GM12891 (cell line): ENCODE measurements around the gene KCNK4.
A peak's percentile ranks its signal among the peaks of the same experiment; 100 is the strongest.
"Not testable (repeated sequence)": the region's sequence is repeated elsewhere in the genome, so short reads cannot be mapped to it uniquely, and the experiment has no call there.

Experiments used
- DNase-seq: peaks from one replicate; pipeline ENCODE4 v3.0.0; 2011; ENCODE audit warnings: low spot score; ENCODE audit not compliant: insufficient read length
- FAIRE-seq: peaks from 2 replicates; lab custom pipeline; 2011; peaks lifted over from hg19 to GRCh38; lab: Jason Lieb, UNC
- PAX5 ChIP-seq: IDR thresholded peaks from 2 replicates; pipeline ENCODE4 v1.6.1; 2011; ENCODE audit warnings: low read length, moderate library complexity, mild to moderate bottlenecking; ENCODE audit not compliant: insufficient read depth, severe bottlenecking
- POLR2A ChIP-seq: IDR thresholded peaks from 2 replicates; pipeline ENCODE4 v1.6.1; 2011; ENCODE audit warnings: low read depth, low read length, control low read depth
- POLR2AphosphoS5 ChIP-seq: IDR thresholded peaks from 2 replicates; pipeline ENCODE4 v1.6.1; 2011; ENCODE audit warnings: low read depth, low read length, control low read depth
- POU2F2 ChIP-seq: IDR thresholded peaks from 2 replicates; pipeline ENCODE4 v1.6.1; 2011; ENCODE audit warnings: low read depth, mild to moderate bottlenecking, control low read depth, low read length, moderate library complexity
- SPI1 ChIP-seq: IDR thresholded peaks from 2 replicates; pipeline ENCODE4 v1.6.1; 2011; ENCODE audit warnings: low read depth, low read length, control low read depth
- TAF1 ChIP-seq: IDR thresholded peaks from 2 replicates; pipeline ENCODE4 v1.6.1; 2011; ENCODE audit warnings: low read depth, low read length, control low read depth

Gene KCNK4

GRCh38 chr11:64317325-64317960, 26.3 kb downstream of the KCNK4 start, which contains the start of gene TRMT112:
Gene TRMT112, minus strand, starts transcription at chr11:64317559. Its CDS starts 33 bp downstream, at chr11:64317526.
- DNase-seq = peak; percentile 93
- FAIRE-seq = no peak
- TF ChIP-seq POU2F2 (peak; percentile 98; the same call in 1 of the 2 replicates), TAF1 (peak; percentile 94), PAX5 (no peak), POLR2AphosphoS5 (peak; percentile 95), POLR2A (peak; percentile 95), SPI1 (peak; percentile 43; the same call in 1 of the 2 replicates)

DNA sequence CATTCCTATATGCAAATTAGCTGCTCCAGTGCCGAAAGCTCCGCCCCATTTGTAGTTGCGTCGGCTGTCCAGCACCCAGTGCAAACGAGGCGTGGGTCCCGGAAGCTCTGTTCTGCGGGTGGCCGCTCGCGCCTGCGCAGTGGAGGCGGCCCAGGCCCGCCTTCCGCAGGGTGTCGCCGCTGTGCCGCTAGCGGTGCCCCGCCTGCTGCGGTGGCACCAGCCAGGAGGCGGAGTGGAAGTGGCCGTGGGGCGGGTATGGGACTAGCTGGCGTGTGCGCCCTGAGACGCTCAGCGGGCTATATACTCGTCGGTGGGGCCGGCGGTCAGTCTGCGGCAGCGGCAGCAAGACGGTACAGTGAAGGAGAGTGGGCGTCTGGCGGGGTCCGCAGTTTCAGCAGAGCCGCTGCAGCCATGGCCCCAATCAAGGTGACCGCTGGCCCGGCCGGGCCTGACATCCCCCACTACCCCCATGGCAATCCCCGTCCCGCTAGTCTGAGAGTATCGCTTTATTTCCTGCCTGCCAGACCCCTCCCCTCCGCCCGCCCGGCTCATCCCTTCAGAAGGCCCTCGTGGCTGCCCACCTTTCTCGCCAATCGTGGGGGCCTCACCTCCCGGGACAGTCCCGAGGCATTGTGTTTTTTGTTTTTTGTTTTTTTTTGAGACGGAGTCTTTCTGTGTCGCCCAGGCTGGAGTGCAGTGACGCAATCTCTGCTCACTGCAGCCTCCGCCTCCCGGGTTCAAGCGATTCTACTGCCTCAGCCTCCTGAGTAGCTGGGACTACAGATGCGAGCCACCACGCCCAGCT, 27.1 kb downstream of the KCNK4 start, which contains the start of gene PRDX5:
TSS of gene PRDX5 (plus strand) at position 161 of the 805 bp plus-strand sequence. CDS start at position 256, 95 bp downstream.
- FAIRE-seq (peak; percentile 100), DNase-seq (peak; percentile 98)
- TF ChIP-seq PAX5 (peak; percentile 31), TAF1 (0 out of 2 replicates have a peak, but pooled peaks have one; percentile 50), POLR2AphosphoS5 (no peak), POLR2A (peak; percentile 40; the same call in 1 of the 2 replicates), SPI1 (no peak), POU2F2 (no peak; the same call in 1 of the 2 replicates)

- DNase-seq = no peak
- no peak for TF ChIP-seq POLR2A
- no peak for TF ChIP-seq POLR2AphosphoS5
- TF ChIP-seq PAX5 = no peak
- TF ChIP-seq TAF1 = no peak
- no peak for TF ChIP-seq POU2F2
- no peak for TF ChIP-seq SPI1
Measured at GRCh38 chr11:64318766-64319761, 28.0 kb downstream of the KCNK4 start.

DNA sequence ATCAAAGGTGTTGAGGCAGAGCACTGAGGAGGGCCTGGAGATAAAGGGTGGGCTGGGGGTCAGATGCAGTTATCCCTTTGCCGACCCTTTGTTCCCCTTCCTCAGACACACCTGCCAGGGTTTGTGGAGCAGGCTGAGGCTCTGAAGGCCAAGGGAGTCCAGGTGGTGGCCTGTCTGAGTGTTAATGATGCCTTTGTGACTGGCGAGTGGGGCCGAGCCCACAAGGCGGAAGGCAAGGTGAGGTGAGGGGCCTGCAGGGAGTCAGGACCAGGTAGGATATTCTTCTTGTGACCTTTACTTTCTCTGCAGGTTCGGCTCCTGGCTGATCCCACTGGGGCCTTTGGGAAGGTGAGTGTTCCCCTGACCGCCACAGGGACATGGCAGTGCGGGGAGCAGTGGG, 29.5 kb downstream of the KCNK4 start:
- DNase-seq (no peak), FAIRE-seq (no peak)

More at GRCh38 chr11:64318766-64319761, 28.0 kb downstream of the KCNK4 start:
- no peak for FAIRE-seq

DNA sequence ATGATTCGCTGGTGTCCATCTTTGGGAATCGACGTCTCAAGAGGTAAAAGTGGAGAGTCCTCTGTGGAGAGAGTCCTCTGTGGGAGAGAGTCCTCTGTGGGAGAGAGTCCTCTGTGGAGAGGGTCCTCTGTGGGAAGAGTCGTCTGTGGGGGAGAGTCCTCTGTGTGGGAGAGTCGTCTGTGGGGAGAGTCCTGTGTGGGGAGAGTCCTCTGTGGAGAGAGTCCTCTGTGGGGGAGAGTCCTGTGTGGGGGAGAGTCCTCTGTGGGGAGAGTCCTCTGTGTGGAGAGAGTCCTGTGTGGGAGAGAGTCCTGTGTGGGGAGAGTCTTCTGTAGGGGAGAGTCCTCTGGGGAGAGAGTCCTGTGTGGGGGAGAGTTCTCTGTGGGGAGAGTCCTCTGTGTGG, 29.9 kb downstream of the KCNK4 start:
- FAIRE-seq (no peak), DNase-seq (no peak)
- no peak for TF ChIP-seq PAX5
- no peak for TF ChIP-seq POLR2A
- no peak for TF ChIP-seq SPI1
- no peak for TF ChIP-seq POU2F2
- TF ChIP-seq POLR2AphosphoS5 = no peak
- TF ChIP-seq TAF1 = no peak

More for the DNA sequence above, 29.5 kb downstream of the KCNK4 start:
- no peak for TF ChIP-seq POLR2AphosphoS5
- no peak for TF ChIP-seq POU2F2
- TF ChIP-seq SPI1 = no peak
- no peak for TF ChIP-seq PAX5
- no peak for TF ChIP-seq POLR2A
- TF ChIP-seq TAF1 = no peak

DNA sequence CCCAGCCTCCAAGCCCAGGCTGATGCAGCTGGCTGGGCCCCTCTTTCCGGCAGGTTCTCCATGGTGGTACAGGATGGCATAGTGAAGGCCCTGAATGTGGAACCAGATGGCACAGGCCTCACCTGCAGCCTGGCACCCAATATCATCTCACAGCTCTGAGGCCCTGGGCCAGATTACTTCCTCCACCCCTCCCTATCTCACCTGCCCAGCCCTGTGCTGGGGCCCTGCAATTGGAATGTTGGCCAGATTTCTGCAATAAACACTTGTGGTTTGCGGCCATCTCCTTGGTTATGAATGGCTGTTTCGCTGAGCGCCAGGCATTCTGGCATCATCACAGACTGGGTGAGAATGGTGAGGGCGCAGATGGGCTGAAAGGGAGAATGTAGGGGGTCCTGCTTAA, 30.4 kb downstream of the KCNK4 start:
- FAIRE-seq (no peak), DNase-seq (no peak)
- TF ChIP-seq SPI1 (no peak), POU2F2 (no peak), POLR2AphosphoS5 (no peak), TAF1 (no peak), POLR2A (no peak), PAX5 (no peak)

GRCh38 chr11:64322925-64323260, 31.8 kb downstream of the KCNK4 start:
- TF ChIP-seq TAF1 (no peak), POLR2AphosphoS5 (no peak), POLR2A (no peak), POU2F2 (no peak), PAX5 (no peak), SPI1 (no peak)
- no peak for DNase-seq
- no peak for FAIRE-seq

DNA sequence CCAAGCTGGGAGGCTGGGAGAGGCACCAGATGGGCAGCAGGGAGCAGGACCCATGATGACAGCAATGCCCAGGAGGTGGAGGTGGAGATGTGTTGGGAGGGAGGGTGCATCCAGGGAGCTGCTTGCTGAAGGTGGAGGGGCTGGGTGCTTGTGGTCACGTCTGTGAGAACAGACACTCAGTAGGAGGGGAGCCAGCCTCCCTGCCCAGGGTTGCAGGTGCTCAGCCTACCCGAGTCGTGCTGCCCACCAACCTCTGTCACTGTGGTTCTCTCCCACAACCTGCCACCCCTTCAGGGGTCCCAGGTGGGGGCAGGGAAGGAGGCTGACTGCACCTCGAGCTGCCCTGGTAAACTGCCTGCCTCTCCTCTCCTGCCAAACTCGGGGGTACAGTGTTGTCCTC, 32.3 kb downstream of the KCNK4 start:
- TF ChIP-seq SPI1 (no peak), POLR2AphosphoS5 (no peak), TAF1 (no peak), POLR2A (no peak), POU2F2 (no peak), PAX5 (no peak)
- FAIRE-seq = no peak
- DNase-seq = no peak

DNA sequence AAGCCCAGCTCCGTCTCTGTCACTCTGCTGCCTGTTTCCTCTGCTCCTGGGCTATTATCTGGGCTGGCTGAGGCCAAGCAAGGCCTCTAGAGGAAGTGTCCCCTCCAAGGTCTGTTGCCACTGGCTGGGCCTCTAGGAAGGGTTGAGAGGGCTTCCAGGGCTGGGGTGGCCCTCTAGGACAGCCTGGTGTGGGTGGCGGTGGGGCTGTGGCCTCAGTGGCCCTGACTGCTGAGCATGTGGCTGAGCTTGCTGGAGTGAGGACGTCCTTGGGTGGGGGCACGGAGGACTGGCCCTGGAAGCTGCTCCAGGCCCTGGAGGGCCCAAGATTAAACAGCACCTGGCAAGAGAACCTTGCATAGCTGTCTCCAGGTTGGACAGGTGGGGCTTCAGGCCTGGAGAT, 32.9 kb downstream of the KCNK4 start:
- not testable (repeated sequence) for FAIRE-seq, DNase-seq
